Smooth muscle cell of the brain vasculature (primary cell): ENCODE data around the gene EML5.

Source experiments
- DNase-seq: peaks from one replicate; pipeline ENCODE4 v3.0.0-alpha.2; 2012; ENCODE audit warnings: low read depth, low spot score

Gene EML5

DNA sequence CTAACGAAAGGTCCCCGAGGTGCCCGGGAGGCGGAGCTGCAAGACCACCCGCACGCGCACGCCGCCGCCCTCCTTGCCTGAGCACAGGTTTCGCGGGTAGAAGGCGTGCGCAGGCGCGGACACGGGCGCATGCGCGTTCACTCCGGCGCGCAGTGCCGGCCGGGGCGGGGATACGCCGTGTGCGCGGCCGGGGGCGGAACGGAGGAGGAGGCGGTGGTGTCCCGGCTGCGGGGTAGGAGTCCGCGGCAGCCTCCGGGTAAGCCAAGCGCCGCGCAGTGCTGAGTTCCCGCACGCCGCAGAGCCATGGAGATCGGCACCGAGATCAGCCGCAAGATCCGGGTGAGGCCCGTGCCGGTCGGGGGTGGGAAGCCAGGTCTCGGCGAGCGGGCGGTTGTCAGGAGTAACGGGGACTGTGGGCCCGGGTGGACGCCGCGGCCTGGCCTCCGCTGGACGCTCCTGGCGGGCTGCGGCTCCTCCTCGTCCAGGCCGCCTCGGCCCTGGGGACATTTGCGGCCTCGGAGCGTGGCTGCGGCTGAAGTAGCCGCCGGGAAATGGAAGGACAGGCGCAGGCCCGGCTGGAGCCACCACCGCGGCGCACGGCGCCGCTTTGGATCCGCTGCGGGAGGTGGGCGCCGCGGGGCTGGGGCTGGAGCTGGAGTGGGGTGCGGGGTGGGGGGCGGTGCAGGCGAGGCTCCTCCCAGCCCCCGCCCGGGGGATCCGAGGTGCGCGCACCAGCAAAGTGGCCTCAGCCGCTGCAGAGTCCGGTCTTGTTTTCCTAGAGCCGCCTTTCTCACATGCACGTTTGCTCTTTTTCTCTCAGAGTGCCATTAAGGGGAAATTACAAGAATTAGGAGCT lies 229.7 kb downstream of the EML5 start, which contains the start of gene ZC3H14:
Gene ZC3H14 (plus strand): TSS at position 207 of the 856 bp plus-strand sequence. CDS start 97 bp downstream, at position 304.
- DNase-seq = no peak

DNA sequence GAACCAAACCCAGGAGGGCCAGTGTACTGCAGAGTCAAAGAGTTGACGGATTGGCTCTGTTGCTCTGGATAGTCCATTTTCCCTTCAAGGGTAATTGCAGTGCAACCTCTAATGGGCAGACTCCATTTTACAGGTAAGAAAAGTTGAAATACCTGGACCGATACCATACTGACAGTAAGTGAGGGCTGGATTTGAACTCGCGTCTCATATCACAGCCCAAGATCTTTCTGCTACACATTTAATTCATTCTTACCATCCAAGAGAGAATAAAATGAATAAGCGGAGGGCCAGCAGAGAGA lies 230.3 kb downstream of the EML5 start:
- DNase-seq = no peak
